HG02588 (cell line): ENCODE data around the gene MESP1.

Experiments used
- ATAC-seq: cut with Tn5 transposase; IDR thresholded peaks from one replicate; pipeline ENCODE4 v1.9.1; 2021; ENCODE audit warnings: mild to moderate bottlenecking, moderate library complexity; ENCODE audit not compliant: unreplicated experiment

Gene MESP1

DNA sequence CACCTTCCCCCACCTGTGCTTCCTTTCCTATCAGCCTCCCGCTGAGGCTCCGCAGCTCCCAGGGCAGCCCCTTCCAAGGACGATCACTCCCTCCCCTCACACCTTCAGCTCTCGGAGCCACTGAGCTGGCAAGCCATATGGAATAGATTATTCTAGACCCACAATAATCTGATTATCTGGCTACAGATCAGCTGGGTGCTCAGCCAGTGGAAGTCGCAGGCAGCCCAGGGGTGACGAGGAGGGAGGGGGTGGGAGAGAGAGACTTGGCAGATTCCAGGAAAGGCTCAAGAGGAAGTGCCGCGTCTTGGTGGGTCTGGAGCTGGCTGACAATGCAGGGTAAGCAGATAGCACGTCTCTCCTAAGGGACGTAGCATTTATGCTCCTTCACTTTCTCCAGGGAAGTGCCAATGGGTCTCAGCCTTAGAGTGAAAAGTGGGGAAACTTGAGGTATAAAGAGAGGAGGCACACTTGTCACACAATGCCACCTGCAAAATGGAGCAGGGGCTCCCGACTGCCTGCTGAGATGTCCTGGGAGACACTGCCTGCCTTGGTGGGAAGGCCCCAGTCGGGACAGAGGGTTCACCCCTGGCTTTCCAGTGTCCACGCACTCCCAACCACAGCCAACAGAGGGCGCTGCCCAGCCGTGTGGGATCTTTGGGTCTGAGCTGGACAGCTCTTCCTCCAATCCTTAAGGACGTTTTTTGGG, 9.4 kb upstream of the MESP1 start:
- no peak for ATAC-seq

DNA sequence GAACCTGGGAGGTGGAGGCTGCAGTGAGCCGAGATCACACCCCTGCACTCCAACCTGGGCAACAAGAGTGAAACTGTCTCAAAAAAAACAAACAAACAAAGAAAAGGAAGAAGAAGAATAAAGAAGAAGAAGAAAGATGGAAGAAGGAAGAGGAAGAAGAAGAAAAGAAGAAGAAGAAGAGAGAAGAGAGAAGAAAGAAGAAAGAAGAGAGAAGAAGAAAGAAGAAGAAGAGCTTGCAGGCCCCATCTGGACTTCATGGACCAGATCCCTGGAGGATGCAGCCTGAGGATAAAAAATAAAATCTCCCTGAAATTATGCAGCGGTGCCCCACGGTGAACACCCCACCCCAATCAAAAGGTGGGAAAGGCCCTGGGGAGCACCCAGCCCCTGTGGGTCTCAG, 8.8 kb upstream of the MESP1 start:
- ATAC-seq, result no peak

DNA sequence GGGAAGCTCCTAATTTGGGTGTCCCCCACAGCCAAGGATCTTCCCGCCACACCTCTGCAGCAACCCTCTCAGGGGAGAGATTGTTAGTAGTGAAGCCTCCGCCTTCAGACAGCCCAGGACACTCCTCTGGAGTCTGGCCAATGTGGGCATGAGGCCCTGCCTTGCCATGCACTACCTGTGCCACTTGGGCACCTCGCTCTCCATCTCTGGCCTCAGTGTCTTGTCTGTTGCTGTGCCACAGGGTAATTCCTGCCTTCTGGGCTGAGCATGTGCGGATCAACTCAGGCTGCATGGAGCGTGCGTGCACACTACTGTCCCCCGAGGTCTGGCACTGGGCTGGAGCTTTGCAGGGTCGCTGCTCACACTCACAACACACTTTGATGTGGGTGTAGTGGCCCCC, 7.9 kb upstream of the MESP1 start:
- no peak for ATAC-seq

DNA sequence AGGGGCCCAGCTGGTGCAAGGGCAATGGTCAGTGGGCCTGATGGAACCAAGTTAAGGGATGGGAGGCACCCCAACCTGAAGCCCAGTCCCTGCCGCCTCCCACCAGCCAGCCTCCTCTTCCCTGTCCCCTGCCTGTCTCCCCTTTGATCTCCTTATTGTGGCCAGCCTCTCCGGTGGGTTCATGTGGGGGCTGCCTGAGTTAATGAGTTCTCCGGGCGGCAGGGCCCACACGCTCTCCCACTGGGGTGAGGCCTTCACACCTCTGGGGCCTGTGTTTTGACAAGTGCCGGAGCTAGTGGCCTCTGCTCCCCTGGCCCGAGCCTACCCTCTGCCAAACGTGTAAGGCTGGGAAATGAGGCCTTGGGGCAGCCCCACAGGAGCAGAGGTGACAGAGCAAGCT, 7.2 kb upstream of the MESP1 start:
- no peak for ATAC-seq

DNA sequence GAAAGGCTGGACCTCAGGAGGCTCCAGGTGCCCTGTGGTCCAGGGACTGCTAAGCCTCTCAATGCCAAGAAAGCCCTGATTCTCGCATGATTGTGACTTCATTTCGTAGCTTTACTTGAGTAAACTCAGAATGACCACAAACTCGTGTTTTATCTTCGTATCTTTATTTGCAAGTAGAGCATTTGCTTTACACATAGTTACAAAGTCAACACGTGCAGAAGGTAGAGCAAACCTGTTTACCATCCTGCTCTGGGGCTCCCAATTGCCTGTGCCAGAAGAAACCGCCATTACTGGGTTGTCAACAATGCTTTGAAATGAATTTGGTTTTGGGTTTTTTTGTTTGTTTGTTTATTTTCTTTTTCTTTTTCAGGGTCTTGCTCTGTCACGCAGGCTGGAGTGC, 5.8 kb upstream of the MESP1 start:
- ATAC-seq, result no peak

DNA sequence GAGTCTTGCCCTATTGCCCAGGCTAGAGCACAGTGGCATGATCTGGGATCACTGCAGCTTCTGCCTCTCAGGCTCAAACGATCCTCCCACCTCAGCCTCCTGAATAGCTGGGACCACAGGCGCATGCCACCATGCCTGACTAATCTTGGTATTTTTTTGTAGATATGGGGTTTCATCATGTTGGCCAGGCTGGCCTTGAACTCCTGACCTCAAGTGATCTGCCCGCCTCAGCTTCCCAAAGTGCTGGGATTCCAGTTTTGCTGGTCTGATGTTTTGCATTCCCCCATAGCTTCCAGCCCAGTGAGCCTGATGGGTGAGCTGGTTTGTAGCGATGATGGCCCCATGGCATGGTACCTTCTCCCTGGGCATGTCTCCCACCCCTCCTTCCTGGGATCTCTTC, 4.7 kb upstream of the MESP1 start:
- ATAC-seq, result no peak

DNA sequence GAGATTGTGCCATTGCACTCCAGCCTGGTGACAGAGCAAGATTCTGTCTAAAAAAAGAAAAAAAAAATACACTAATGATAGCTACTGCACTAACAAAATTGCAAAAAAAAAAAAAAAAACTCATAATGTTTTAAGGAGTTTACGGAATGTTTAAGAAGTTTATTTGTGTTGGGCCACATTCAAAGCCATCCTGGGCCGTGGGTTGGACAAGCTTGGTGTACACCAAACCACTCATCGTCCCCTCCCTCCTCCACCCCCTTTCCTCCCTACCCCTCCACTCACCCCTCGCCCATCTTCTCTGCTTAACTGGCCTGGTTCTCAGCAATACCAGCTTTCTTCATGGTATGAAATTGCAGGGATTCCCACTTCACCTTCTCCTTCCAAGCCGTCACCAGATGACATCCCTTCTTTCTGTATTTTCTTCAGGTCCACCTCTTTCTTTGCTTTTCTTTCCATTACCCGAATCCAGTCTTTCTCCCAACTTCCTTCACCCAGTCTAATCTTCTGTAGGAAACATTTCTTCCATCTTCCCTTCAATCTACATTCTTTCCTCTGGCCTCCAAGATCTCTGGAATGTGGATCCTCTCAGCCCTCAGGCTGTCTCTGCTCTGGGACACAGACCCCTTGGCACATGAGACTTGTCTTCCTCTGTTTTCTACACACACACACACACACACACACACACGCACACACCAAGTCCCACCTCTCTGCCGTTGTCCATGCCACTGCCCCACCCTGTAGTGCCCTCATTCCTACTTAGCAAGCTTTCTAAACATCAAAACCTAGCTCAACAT, 3.5 kb upstream of the MESP1 start:
- ATAC-seq, result no peak

DNA sequence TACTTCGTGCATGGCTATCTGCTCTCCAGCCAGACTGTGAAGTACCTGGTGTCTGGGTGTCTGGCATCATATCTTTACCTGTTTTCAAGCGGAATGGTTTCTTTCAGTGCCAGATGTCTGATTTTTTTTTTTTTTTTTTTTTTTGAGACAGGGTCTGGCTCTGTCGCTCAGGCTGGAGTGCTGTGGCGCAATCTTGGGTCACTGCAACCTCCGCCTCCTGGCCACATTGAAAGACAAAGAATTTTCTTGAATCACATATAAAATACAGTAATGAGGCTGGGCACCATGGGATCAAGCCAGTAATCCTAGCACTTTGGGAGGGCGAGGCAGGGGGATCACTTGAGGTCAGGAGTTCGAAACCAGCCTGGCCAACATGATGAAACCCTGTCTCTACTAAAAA, 2.8 kb upstream of the MESP1 start:
- ATAC-seq, result no peak

DNA sequence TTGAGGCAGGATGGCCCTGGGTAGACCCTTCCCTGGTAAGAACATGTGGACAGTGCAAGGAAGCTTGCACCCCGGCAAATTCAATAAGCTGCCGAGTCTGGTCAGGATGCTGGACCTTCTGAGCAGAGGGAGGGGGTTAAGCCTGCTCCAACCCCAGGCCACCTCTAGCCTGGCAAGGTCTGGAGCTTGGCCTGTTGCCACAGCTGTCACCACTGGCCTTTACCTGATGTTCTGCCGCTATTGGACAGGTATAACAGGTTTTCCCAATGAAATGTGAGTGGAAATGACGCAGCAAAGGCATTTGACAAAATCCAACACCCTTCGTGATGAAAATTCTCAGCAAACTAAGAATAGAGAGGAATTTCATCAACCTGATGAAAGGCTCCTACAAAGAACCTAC, 699 bp upstream of the MESP1 start:
- no peak for ATAC-seq

DNA sequence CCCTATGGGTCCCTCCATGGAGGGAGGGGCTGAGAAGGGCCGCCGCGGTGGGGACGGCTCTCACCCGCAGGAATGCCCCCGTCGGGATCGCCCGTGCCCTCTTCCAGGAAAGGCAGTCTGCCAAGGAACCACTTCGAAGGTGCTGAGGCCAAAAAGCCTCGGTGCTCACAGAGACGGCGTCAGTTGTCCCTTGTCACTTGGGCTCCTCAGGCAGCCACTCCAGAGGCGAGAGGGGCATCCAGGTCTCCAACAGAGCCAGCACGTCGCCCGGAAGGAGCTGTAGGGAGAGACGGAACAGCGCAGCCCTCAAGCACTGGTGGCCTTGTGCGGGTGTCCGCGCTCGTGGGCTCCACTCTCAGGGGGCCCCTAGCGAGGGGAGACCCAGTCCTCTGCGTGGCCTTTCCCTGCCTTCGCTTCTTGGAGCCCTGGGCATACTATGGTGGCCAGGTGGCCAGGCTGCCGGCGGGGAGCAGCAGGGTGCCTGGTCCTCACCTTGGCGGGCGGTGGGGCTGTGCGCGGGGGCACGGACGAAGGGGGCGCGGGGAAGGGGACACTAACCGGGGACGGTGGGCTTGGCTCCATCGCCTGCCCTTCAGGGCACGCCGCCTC, 994 bp downstream of the MESP1 start:
- ATAC-seq, result no peak

DNA sequence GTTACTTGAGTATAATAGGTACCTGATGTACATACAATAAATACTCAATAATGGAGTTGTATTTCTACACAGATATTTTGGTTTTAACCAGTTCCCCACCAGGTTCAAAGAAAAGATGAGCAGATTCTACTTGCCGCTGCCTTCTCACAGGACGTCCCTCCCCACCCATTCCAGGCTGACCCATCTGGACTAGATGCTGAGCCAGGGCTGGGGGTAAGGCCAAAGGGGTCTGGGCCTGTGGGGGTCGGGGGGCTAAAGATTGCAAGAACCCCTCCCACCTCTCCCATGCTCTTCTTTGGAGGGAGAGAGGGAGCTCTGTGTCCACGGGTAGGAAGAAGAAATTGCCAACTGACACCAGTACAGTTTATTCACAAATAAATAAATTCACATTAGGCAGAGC, 1.5 kb downstream of the MESP1 start:
- ATAC-seq, result no peak

DNA sequence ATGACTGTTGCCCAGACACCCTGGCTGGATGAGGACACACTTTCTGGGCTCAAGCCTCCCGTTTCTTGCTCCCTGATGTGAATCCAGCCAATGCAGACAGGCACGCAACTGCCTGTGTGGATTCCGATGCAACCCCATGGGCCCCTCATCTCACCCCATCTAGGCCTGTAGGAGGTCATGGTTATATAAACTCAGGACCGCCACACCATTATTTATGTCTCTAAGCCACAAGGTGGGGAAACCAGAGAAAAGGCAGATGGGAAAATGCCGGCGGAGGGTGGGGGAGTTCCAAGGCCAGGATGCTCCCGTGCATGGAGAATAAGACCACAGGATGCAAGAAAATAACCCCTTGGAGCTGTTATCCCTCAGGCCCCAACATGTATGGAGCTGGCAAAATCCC, 2.0 kb downstream of the MESP1 start:
- no peak for ATAC-seq

DNA sequence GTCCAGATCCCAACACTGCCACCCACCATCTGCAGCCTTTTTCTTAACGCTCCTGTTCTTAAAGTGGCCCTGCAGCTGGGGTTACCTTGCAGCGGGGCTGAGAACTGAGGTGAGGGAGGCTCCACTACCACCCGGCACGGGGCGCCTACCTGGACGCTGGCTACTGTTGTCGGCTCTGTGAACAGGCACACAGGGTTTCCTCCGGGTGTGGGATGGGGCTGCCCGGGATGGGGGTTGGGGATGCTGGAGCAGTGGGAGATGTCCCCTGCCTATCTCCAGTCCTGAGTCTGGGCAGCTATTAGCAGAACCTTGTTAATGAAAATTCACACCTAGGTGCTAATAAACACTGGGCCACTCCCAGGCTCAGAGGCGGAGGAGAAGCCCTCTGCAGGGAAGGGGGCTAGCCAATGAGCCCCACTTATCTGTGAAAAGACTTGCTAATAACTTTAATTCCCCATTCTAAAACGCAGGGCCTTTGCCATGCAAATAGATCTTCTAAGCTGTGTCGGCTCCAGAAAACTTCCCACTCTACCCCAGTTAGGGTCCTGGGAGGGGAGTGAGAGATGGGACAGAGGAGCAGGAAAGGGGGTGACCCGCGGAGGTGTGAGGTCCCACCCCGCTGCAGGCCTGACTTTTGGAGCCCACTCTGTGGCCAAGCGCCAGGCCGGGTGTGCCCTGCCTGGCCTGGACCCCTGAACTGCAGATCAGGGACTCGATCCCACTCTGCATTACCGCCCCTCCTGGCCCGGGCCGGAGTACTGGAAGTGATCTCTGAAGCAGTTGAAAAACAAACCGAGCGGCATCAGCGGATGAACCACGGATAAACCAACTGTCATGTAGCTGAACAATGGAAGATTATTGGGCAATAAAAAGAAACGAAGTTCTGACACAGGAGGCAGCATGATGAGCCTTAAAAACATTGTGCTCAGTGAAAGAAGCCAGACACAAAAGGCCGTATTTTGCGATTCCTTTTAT, 3.1 kb downstream of the MESP1 start:
- no peak for ATAC-seq

DNA sequence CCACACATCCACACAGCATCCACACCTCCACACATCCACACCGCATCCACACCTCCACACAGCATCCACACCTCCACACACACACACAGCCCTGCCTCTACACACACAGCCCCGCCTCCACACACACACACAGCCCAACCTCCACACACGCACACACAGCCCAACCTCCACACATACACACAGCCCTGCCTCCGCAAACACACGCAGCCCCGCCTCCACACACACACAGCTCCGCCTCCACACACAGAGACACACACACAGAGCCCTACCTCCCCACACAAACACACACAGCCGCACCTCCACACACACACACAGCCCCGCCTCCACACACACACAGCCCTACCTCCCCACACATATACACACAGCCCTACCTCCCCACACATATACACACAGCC, 4.7 kb downstream of the MESP1 start:
- ATAC-seq, result no peak

DNA sequence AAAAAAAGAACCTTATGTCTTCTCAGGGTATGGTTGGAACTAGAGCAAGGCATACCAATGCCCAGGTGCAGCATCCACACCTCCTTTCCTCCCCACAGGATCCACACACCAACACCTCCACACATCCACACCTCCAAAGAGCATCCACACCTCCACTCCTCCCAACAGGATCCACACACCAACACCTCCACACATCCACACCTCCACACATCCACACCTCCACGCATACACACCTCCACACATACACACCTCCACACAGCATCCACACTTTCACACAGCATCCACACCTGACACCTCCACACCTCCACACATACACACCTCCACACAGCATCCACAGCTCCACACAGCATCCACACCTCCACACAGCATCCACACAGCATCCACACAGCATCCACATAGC, 5.3 kb downstream of the MESP1 start:
- no peak for ATAC-seq

DNA sequence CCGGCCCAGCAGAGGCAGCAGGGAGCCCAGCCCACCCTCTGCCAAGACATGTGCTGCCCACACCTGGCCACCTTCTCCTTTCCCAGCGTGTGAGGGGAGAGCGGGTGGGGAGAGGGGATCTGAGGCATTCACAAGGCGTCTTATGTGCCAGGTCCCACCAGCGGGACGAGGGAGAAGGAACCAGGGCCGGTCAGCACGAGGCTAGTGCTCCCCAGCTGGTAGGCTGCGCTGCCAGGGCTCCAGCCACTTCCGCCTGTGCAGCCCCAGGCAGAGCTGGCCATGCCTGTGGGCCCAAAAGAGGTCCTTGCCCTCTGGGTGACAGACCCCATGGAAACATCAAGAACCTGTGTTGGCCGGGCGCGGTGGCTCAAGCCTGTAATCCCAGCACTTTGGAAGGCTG, 5.9 kb downstream of the MESP1 start:
- ATAC-seq, result no peak

DNA sequence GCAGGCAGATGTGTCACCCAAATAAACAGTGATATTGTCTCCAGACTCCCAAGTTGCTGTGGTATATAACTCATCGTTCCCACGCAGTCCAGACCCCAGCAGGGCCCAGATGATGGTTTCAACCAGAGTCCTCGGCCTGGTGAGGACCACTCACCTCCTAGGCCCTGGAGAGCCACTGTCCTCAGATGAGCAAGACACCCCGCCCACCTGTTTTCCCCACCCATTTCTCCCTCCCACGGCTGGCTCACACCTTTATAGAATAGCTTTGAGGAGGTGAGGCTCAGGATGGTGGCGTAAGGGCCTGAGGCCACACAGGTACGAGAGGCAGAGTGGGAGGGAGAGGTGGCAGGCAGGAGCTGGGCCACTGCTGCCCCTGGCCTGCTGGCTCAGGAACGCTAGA, 7.5 kb downstream of the MESP1 start:
- no peak for ATAC-seq

DNA sequence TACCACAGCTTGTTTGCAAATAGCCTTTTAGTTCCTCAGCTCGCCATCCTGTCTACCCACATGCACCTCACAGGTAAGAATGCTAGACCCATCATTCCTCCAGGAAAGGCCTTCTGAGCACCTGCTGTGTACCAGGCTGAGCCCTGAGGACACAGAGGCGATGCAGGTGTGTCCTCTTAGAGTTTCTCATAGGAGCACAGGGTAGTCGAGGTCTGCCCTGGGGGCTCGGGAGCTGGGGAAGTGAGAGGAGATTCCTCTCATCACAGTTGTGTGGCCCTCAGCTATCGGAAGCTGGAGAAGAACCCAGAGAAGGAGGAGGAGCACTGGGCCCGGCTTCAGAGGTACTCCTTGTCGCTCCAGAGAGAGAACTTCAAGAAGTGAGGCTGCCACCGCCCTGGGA, 8.0 kb downstream of the MESP1 start:
- ATAC-seq, result no peak

DNA sequence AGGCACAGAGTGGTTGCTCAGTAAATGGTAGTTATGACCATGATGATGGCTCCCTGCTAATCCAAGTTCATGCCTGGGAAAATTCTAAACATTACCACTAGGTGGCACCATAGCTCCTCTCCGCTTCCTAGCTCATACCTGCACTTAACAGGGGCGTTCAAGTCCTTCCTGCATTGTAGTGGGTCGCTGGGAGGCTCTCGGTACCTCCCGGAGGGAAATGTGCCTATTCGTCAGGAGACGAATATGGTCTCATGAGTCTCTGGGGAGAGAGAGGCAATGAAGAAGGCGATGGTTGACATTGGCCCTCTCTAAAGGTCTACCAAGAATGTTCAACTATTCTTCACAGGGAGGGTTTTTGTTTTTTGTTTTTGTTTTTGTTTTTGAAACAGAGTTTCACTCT, 10.9 kb downstream of the MESP1 start:
- no peak for ATAC-seq

DNA sequence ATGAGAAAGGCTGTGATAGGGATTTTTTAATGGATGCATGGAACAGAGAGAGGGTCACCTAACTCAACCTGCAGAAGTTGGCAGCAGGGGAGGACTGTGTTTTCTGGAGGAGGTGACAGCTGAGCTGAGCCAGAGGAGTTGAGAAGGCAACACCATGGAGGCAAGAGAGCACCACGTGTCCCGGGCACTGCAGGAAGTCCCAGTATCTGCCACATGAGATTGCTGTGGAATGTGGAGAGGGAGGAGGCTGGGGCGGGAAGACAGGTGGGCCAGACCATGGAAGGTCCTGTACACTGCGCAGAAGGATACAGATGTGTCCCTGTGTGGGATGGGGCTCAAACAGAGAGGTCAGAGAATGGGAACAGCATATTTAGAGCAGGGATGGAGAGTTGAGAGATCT, 15.3 kb downstream of the MESP1 start:
- ATAC-seq, result no peak
